Measurements from ENCODE around the gene SMIM32. TPM values are rescaled to one million over a fixed set of nuclear protein-coding genes. Genes with fewer than 3 reads are reported as not detected.

The SMIM32 gene
- total and polyA plus RNA-seq, 2 donors from 2014 or later: 5.1 to 63.6 TPM

DNA sequence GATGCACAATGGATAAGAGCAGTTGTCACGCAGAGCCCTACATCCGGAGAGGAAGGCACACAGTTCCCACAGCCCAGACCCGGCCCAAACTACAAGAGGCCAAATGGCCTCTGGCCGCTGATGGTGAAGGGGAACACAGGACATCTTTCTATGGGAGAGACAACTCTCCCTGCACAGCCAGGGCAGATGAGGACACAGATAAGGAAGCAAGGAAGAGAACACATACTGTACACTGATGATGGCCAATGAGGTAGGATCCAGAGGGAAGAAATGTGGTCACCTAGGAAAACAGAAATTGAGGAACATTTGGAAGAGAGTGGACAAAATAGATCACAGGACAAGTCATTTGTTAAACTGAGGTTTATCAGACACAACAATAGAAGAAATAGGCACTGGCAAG, 28.4 kb upstream of the SMIM32 start:
- Histone ChIP-seq H3K4me1 (ENCODE audit: control insufficient read depth in 2 of 3, insufficient read depth in 2 of 3, low read depth in 1 of 3, low read length in 3 of 3) (peaks cover 0 to 6% (median 0%) of the 10 kb centered on the region in 3 donors), H3K36me3 (ENCODE audit: control insufficient read depth in 2 of 3, insufficient read depth in 3 of 3, low read length in 3 of 3) (no peaks in the 10 kb centered on the region), H3K9ac (ENCODE audit: low read length in 3 of 3) (no peak overlapping the region), H3K27me3 (ENCODE audit: control insufficient read depth, insufficient read depth, low read length) (no peaks in the 10 kb centered on the region), H3K9me3 (ENCODE audit: control insufficient read depth in 2 of 3, insufficient read depth in 1 of 3, low read length in 3 of 3) (peaks cover 0 to 8% (median 5%) of the 10 kb centered on the region in 3 donors), H3K4me3 (ENCODE audit: low read length in 3 of 3) (no peak overlapping the region), H3K27ac (ENCODE audit: low read depth in 2 of 2, low read length in 2 of 2) (no peak overlapping the region)
- TF ChIP-seq, protein P1, sequence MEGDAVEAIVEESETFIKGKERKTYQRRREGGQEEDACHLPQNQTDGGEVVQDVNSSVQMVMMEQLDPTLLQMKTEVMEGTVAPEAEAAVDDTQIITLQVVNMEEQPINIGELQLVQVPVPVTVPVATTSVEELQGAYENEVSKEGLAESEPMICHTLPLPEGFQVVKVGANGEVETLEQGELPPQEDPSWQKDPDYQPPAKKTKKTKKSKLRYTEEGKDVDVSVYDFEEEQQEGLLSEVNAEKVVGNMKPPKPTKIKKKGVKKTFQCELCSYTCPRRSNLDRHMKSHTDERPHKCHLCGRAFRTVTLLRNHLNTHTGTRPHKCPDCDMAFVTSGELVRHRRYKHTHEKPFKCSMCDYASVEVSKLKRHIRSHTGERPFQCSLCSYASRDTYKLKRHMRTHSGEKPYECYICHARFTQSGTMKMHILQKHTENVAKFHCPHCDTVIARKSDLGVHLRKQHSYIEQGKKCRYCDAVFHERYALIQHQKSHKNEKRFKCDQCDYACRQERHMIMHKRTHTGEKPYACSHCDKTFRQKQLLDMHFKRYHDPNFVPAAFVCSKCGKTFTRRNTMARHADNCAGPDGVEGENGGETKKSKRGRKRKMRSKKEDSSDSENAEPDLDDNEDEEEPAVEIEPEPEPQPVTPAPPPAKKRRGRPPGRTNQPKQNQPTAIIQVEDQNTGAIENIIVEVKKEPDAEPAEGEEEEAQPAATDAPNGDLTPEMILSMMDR (IDR thresholded peaks at IDR 0.05; ENCODE audit: borderline replicate concordance, extremely low read depth, insufficient read depth): no peak
- DNase-seq (no peak), FAIRE-seq (no peak)
- intact Hi-C loops (cut with DNase I): no loop called here

DNA sequence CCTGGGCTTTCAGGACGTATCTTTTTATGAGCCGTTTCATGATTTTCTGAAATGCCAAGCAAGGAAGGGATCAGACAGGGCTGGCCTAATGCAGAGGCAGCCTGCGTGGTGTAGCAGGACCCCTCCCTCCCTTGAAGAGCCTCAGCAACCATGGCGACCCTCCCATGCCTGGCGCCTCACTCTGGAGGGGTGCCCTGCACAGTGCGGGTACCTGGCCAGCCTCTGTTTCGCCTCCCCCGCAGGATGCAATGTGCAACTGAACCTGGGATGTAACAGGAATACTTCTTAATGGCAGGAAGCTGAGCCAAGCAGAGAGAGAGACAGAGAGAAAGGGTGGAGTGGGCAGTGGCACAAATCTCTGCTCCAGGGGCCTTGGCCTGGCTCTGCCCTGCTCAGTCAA, 23.3 kb upstream of the SMIM32 start:
- Histone ChIP-seq H3K4me1 (ENCODE audit: control insufficient read depth in 2 of 3, insufficient read depth in 2 of 3, low read depth in 1 of 3, low read length in 3 of 3) (no peaks in the 10 kb centered on the region), H3K9me3 (ENCODE audit: control insufficient read depth in 2 of 3, insufficient read depth in 1 of 3, low read length in 3 of 3) (peaks cover 0 to 5% (median 3%) of the 10 kb centered on the region in 3 donors), H3K36me3 (ENCODE audit: control insufficient read depth in 2 of 3, insufficient read depth in 3 of 3, low read length in 3 of 3) (no peaks in the 10 kb centered on the region), H3K27ac (ENCODE audit: low read depth in 2 of 2, low read length in 2 of 2) (no peak overlapping the region), H3K27me3 (ENCODE audit: control insufficient read depth, insufficient read depth, low read length) (no peaks in the 10 kb centered on the region), H3K9ac (ENCODE audit: low read length in 3 of 3) (no peak overlapping the region), H3K4me3 (ENCODE audit: low read length in 3 of 3) (no peak overlapping the region)
- TF ChIP-seq, protein P1 (IDR thresholded peaks at IDR 0.05; ENCODE audit: borderline replicate concordance, extremely low read depth, insufficient read depth): no peak
- intact Hi-C loops (cut with DNase I): no loop called here
- no peak for FAIRE-seq
- peak in 2 of 5 donors; percentile 38 to 42 for DNase-seq

DNA sequence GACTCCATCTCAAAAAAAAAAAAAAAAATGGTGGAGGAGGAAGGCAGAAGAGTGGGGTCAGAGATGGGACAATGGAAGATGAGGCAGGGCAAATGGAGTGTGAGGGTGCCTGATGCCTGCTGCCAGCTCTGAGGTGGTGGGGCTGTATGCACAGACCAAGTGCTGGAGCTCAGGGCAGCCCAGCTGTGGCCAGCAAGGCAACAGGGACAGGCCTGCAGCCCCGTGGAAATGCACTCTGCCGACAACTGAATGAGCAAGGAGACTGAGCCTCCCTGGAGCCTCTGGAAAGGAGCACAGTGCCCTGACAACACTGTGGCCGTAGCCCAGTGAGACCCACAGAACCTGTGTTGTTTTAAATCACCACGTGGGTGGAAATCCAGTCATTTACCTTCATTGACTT, 22.9 kb upstream of the SMIM32 start:
- Histone ChIP-seq H3K27me3 (ENCODE audit: control insufficient read depth, insufficient read depth, low read length) (no peaks in the 10 kb centered on the region), H3K36me3 (ENCODE audit: control insufficient read depth in 2 of 3, insufficient read depth in 3 of 3, low read length in 3 of 3) (no peaks in the 10 kb centered on the region), H3K4me3 (ENCODE audit: low read length in 3 of 3) (no peak overlapping the region), H3K9me3 (ENCODE audit: control insufficient read depth in 2 of 3, insufficient read depth in 1 of 3, low read length in 3 of 3) (peaks cover 0 to 5% (median 0%) of the 10 kb centered on the region in 3 donors), H3K4me1 (ENCODE audit: control insufficient read depth in 2 of 3, insufficient read depth in 2 of 3, low read depth in 1 of 3, low read length in 3 of 3) (no peaks in the 10 kb centered on the region), H3K27ac (ENCODE audit: low read depth in 2 of 2, low read length in 2 of 2) (no peak overlapping the region), H3K9ac (ENCODE audit: low read length in 3 of 3) (no peak overlapping the region)
- TF ChIP-seq, protein P1 (IDR thresholded peaks at IDR 0.05; ENCODE audit: borderline replicate concordance, extremely low read depth, insufficient read depth): no peak
- no peak for DNase-seq
- FAIRE-seq: no peak
- intact Hi-C loops (cut with DNase I): no loop called here

DNA sequence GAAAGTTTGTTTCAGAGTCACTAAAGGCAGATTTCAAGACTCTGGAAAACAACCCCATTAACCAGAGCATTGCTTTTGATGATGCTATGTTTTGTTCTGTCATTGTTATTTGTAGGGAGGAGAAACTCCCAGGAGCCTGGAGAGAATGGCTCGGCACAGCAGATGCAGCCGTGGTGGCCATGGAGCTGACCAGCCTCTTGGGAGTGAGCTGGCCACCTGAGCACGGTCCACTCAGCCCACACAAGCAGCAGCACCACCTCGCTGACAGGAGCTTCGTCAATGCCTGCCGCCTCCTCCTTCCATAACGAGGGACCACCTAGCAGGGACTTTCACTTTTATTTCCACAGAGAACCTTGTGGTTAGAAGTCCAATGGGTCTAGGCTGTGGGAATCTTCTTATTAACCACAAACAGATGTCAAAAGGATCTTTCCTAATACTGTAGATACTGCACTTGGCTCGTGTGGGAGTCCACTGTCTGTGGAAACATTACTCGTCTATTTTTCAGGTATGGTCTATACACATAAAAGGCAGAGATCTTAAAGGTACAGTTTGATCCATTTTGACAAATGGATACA, 21.0 kb upstream of the SMIM32 start:
- no peak overlapping the region for H3K9ac ChIP-seq (ENCODE audit: low read length in 3 of 3)
- no peak for DNase-seq
- intact Hi-C loops (cut with DNase I): no loop called here

More for the DNA sequence above, 21.0 kb upstream of the SMIM32 start:
- Histone ChIP-seq H3K4me1 (ENCODE audit: control insufficient read depth in 2 of 3, insufficient read depth in 2 of 3, low read depth in 1 of 3, low read length in 3 of 3) (no peaks in the 10 kb centered on the region), H3K27ac (ENCODE audit: low read depth in 2 of 2, low read length in 2 of 2) (no peak overlapping the region), H3K9me3 (ENCODE audit: control insufficient read depth in 2 of 3, insufficient read depth in 1 of 3, low read length in 3 of 3) (no peaks in the 10 kb centered on the region), H3K36me3 (ENCODE audit: control insufficient read depth in 2 of 3, insufficient read depth in 3 of 3, low read length in 3 of 3) (no peaks in the 10 kb centered on the region), H3K27me3 (ENCODE audit: control insufficient read depth, insufficient read depth, low read length) (no peaks in the 10 kb centered on the region), H3K4me3 (ENCODE audit: low read length in 3 of 3) (no peak overlapping the region)
- TF ChIP-seq, protein P1 (IDR thresholded peaks at IDR 0.05; ENCODE audit: borderline replicate concordance, extremely low read depth, insufficient read depth): no peak
- no peak for FAIRE-seq

Data from kidney (tissue), 14 donors.